NCI-H524 (cell line): ENCODE measurements around the gene KSR1.
A peak's percentile ranks its signal among the peaks of the same experiment; 100 is the strongest.
"Not testable (repeated sequence)": the region's sequence is repeated elsewhere in the genome, so short reads cannot be mapped to it uniquely, and the experiment has no call there.

ENCODE experiments used
- DNase-seq, 2 experiments: peaks; one replicate each; lab custom pipeline; 2025; lab: John Stamatoyannopoulos, UW

KSR1 gene

DNA sequence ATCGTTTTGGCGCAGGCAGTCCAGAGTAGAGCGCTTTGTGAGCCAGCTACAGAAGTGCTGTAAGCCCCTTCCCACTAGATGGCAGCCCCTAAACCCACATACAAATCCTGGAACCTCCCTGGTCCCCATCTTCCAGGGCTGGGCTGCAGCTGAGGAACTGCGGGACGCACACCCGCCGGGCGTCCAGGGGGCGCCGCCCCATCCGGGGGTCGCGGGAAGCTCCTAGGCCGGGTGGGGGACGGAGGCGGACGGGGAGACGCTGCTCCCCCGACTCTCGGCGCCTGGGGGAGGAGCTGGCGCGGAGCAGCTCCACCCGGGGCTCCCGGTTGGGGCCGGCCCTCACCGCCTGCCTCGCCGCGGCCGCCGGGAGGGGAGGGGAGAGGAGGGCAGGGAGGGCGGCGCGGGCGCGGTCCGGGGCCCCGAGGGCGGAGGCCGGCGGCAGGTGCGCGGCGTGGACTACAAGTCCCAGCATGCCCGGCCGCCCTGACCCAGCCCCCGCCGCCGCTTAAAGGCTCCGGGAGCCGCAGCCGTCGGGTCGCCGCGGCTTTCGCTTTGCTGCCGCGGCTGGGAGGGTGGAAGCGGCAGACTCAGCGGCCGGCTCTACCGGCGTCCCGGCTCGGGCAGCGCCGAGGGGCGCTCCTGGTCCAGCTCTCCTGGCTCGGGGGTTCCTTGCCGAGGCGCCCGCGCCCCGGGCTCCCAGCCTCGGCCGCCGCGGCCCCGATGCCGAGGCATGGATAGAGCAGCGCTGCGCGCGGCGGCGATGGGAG is at the start of gene KSR1:
KSR1 (plus strand) TSS at position 535 of the 767 bp plus-strand sequence; CDS start at position 731, 196 bp downstream.
- peak; percentile 83 to 93 for DNase-seq

DNA sequence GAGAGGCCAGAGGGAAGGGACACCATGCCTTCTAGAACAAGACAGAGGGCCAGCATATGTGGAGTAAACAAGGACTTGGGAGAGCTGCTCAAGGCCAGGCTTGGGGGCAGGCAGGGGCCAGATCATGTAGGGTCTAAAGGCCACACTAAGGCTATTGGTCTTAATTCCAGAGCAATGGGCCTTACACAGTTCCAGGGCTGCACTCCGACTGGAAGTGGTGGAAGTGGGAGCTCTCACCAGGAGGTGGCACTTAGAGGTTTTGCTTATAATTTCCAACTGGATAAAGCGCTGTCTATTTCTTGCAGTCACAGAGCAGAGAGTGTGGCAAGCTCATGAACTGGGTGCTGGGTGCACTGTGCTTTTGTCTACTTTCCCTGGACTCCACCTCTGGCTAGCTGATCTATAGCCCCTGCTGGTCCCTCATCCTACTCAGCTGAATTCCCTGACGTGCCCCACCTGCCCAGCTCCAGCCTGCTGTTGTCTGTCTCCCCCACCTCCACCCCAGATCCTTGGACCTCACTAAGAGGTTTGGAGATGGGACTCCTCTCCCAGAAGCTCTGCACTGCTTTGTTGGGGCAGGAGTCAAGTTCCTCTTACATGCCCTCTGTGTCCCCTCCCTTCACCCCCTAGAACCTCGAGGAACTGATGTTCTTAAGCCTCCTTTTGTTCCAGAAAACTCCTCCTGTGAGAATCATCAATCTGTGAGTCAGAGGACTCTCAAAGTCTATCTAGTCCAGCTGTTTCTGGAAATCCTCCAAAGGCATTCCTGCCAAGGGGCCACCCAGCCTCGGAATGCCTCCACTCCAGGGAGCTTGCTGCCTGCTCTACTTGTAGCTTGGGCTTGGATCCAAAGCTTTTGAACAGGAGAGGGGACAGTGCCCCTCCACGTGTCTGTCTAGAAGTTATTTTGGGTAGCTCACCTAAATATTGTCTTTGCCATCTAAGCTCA is 48.1 kb upstream of the KSR1 start:
- DNase-seq = no peak

GRCh38 chr17:27408891-27409290 is 47.4 kb upstream of the KSR1 start:
- DNase-seq = no peak

- DNase-seq = not testable (repeated sequence)
Observed at GRCh38 chr17:27412158-27412557, 44.1 kb upstream of the KSR1 start.

DNA sequence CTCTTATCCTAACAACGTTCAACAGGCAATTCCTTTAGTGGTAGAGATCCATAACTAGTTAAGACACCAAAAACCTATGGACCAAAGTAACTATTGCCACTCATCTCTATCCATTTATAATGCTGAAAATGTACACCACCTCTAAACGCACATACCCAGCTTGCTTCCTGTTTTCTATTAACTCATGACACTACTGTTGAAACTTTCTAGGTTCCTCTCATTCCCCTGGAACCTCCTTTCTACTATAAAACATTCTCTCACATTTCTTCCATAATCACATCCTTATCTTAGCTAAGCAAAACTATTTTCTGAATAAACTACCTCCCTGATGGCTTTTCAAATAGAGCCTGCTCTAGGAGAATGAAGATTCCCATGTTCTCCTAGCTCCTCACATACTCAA is 42.9 kb upstream of the KSR1 start:
- DNase-seq = no peak

DNA sequence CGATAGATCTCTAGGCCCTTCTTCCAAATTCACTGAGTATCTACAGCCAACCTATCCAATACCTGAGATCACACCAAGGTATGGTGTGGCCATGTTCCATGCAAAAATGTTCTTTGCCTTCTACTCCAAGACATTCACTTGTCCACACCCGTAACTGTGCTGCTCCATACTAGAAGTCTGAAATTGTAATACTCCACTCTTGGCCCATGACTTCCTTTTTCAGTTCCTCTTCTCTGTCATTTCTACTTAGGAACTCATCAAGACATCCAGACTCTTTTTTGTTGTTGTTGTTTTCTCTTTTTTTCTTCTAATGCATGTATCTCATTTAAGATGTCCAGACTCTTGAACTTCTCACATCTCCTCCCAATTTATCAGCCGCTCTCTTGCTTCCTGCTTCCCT is 42.5 kb upstream of the KSR1 start:
- DNase-seq = no peak

- no peak for DNase-seq
Observed at GRCh38 chr17:27414271-27414670, 42.0 kb upstream of the KSR1 start.

DNA sequence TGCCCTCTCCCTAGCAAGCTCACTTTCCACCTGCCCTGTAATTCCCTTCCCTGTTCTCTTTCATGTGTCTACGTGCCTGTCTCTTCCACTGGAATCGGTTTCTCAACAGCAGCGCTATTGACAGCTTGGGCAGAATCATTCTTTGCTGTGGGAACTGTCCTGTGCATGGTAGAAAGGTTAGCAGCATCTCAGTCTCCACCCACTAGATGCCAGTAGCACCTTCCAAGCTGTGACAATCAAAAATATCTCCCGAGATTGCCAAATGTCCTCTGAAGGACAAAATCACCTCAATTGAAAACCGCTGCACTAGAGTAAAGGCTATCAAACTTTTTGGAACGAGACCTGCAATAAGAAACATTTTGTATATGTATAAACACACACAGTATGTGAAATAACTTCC is 41.6 kb upstream of the KSR1 start:
- DNase-seq = no peak

- DNase-seq = peak in 1 of 2 experiments; percentile 32
Observed at GRCh38 chr17:27415120-27415795, 41.0 kb upstream of the KSR1 start.

GRCh38 chr17:27417596-27418365 is 38.5 kb upstream of the KSR1 start:
- DNase-seq = no peak

- DNase-seq = no peak
Observed at GRCh38 chr17:27418366-27418615, 38.0 kb upstream of the KSR1 start.

- no peak for DNase-seq
Observed at GRCh38 chr17:27419156-27419555, 37.1 kb upstream of the KSR1 start.

DNA sequence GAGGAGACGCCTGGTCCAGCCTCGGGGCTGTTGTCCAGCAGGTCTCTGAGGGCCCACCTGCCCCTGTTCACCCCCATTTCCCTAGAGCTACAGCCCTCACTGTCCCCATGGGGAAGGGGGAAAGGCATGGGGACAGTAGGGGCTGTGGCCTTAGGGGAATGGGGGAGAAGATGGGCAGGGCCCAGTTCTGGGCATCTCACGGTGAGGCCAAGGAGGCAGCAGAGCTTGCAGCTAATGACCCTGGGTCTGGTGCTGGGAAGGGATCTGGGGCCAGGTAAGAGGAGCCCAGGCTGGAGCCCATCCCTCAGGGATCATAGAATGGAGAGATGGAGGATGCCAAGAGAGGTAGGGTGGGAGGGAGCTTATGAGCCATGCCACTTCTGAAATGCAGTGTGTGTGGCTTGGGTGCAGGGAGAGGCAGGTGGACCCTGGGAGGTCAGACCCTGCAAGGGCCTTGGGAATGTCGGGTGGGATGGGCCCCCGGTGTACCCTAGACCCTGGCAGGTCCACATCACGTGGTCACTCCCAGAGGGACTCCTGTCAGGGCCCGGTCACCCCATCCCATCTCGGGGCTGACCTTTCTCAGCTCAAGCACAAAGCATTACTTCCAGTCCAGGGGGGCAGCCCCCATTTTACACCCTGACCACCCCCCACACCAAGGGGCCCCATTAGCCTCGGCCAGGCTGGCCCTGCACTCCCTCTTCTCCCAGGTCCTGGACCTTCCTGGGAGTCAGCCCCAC is 35.9 kb upstream of the KSR1 start:
- DNase-seq = no peak

- no peak for DNase-seq
Observed at GRCh38 chr17:27421111-27421510, 35.1 kb upstream of the KSR1 start.

DNA sequence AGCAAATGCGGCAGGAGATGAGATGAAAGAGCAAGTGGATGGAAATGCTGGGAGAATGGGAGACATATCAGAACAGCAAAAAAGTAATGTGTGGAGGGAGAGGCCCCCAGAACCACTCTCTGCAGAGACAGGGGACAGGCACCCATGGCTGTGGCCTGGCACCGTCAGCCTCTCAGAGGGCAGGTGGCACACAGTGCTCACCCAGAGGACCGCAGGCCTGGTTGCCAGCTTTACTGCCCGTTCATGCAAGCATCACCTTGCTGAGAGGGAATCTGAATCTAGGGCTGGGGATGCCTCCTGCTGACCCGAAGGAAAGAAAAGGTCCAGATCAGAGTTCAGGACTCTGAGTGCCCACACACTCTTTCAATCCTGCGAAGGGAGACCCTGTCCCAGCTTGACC is 34.6 kb upstream of the KSR1 start:
- not testable (repeated sequence) for DNase-seq

DNA sequence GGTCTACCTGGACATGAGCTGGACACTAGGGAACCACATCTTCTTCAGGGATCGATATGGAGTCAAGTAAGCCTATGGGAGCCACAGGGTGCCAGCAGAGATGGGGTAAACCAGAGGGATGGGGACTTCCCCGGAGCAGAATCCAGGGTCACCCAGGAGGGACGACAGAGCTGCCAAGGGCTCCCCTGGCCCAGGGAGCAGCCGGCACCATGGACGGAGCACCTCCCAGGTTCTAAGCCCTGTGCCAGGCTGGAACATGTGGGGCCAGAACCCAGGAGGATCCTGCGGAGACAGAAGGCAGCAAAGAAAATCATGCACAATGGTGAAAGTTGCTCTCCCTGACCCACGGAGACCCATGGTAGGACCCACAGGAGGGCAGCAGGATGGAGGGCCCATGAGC is 33.6 kb upstream of the KSR1 start:
- DNase-seq = no peak

DNA sequence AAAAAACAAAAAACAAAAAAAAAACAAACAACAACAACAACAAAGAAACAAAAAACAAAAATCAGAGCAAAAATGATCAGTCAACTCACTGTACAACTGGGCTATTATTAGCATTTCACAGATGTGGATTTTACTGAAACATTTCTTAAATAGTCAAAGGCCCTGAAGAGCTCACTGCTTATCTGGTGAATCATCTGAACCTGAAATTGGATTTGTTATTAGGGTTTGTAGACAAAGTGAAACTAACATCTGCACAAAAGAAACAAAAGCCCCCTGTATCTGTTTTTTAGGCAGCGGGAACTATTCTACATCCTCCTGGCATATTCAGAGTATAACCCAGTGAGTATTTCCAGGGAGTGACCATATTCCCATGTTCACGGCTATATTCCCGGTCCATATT is 32.6 kb upstream of the KSR1 start:
- no peak for DNase-seq

- DNase-seq = no peak
Observed at GRCh38 chr17:27424516-27424915, 31.7 kb upstream of the KSR1 start.

DNA sequence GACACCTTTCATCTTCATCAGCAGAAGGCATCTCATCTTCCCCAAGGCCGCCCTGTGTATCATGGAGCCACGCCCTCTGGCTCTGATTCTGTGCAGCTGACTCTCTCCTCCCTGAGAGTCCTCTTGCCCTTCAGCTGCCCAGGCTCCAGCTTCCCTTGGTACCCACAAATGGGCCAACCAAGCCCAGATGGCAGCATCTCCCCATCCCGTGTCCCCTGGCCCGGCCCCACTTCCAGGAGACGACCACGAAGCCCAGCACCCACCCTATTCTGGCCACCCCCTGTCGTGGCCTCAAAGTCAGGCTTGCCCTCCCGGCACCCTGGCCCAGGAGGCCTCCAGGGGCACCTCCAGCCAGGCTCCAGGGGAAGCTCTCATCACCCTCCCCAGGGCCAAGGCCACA is 31.3 kb upstream of the KSR1 start:
- DNase-seq = no peak

- DNase-seq = not testable (repeated sequence)
Observed at GRCh38 chr17:27425571-27425970, 30.7 kb upstream of the KSR1 start.

GRCh38 chr17:27425991-27426390 is 30.3 kb upstream of the KSR1 start:
- DNase-seq = no peak
